Smooth muscle cell (in vitro differentiated cells): ENCODE data around the gene BTN2A1. TPM values are rescaled to one million over a fixed set of nuclear protein-coding genes. Genes with fewer than 3 reads are reported as not detected.
A peak's percentile ranks its signal among the peaks of the same experiment; 100 is the strongest.

Experiments used
- DNase-seq: peaks from one replicate; lab custom pipeline; 2025; ENCODE audit not compliant: unreplicated experiment; lab: John Stamatoyannopoulos, UW
- H2AFZ ChIP-seq: fragments of 200-600 bp; sonication (generic); 2 replicates; pipeline ENCODE4 v1.6.0; 2016; ENCODE audit warnings: antibody characterized with exemption, low read depth, mild to moderate bottlenecking
- H3F3A ChIP-seq: fragments of 200-600 bp; sonication (generic); 2 replicates; pipeline ENCODE4 v1.6.0; 2017; ENCODE audit warnings: antibody characterized with exemption, low read depth
- H3K27ac ChIP-seq: fragments of 200-600 bp; sonication (generic); 2 replicates; pipeline ENCODE4 v1.5.1; 2016; ENCODE audit warnings: low read depth, mild to moderate bottlenecking
- H3K27me3 ChIP-seq: fragments of 200-600 bp; sonication (generic); 2 replicates; pipeline ENCODE4 v1.6.1; 2016; ENCODE audit warnings: low read depth, mild to moderate bottlenecking
- H3K36me3 ChIP-seq: fragments of 200-600 bp; sonication (generic); 2 replicates; pipeline ENCODE4 v1.5.1; 2016; ENCODE audit warnings: low read depth
- H3K4me1 ChIP-seq: fragments of 200-600 bp; sonication (generic); 2 replicates; pipeline ENCODE4 v1.5.1; 2016; ENCODE audit warnings: low read depth
- H3K4me2 ChIP-seq: fragments of 200-600 bp; sonication (generic); 2 replicates; pipeline ENCODE4 v1.6.0; 2016; ENCODE audit warnings: mild to moderate bottlenecking
- H3K4me3 ChIP-seq: fragments of 200-600 bp; sonication (generic); 2 replicates; pipeline ENCODE4 v1.5.1; 2016; ENCODE audit warnings: mild to moderate bottlenecking
- H3K79me2 ChIP-seq: fragments of 200-600 bp; sonication (generic); 2 replicates; pipeline ENCODE4 v1.6.0; 2016; ENCODE audit warnings: low read depth, mild to moderate bottlenecking
- H3K9ac ChIP-seq: fragments of 200-600 bp; sonication (generic); 2 replicates; pipeline ENCODE4 v1.6.0; 2016; ENCODE audit warnings: low read depth
- H3K9me3 ChIP-seq: fragments of 200-600 bp; sonication (generic); replicated peaks from 2 replicates; pipeline ENCODE4 v1.5.1; 2016; ENCODE audit warnings: low read depth
- H4K20me1 ChIP-seq: fragments of 200-600 bp; sonication (generic); 2 replicates; pipeline ENCODE4 v1.6.0; 2016; ENCODE audit warnings: low read depth
- WGBS: methylation state at CpG from one replicate; pipeline ENCODE4 v1.1.7; 2016; ENCODE audit warnings: low lambda C conversion rate; 5-methylcytosine and 5-hydroxymethylcytosine counted together
- polyA plus RNA-seq: library from polyadenylated mRNA; unstranded; fragments of >200 nt; fragmentation: Nextera tagmentation; extraction: Ambion mirVana; gene quantifications from 2 replicates; pipeline ENCODE4 v1.2.1, GENCODE V29; 2016
- total RNA-seq: library from RNA; depleted of rRNA; stranded (reverse); fragments of >200 nt; gene quantifications from 2 replicates; pipeline ENCODE4 v1.2.3, GENCODE V29; 2014
- TF ChIP-seq, protein P1 (sequence below): fragments of 200-600 bp; sonication (generic); IDR thresholded peaks from 2 replicates; pipeline ENCODE4 v1.5.1; 2017; ENCODE audit warnings: borderline replicate concordance, mild to moderate bottlenecking, antibody characterized with exemption; ENCODE audit not compliant: insufficient read depth, poor library complexity, severe bottlenecking

BTN2A1 gene
- total and polyA plus RNA-seq, 2 experiments from 2014 or later, result 36.3 to 40.5 TPM

DNA sequence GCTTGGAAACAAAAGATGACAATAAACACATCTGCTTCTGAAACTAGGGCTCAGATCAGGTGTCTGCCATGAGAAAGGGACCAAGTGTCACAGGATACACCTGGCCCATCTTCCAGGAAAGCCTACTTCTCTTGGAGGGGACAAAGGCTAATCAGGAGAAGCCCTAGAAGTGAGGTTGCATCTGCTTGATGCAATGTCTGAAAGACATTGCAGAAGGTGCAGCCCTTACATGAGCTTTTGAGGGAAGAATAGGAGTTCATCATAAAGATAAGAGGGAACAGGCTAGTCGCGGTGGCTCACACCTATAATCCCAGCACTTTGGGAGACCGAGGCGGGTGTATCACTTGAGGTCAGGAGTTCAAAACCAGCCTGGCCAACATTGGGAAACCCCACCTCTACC, 39.9 kb downstream of the BTN2A1 start:
- WGBS, result 86% methylated on average over 4 of the region's 4 CpGs
- TF ChIP-seq, protein P1, sequence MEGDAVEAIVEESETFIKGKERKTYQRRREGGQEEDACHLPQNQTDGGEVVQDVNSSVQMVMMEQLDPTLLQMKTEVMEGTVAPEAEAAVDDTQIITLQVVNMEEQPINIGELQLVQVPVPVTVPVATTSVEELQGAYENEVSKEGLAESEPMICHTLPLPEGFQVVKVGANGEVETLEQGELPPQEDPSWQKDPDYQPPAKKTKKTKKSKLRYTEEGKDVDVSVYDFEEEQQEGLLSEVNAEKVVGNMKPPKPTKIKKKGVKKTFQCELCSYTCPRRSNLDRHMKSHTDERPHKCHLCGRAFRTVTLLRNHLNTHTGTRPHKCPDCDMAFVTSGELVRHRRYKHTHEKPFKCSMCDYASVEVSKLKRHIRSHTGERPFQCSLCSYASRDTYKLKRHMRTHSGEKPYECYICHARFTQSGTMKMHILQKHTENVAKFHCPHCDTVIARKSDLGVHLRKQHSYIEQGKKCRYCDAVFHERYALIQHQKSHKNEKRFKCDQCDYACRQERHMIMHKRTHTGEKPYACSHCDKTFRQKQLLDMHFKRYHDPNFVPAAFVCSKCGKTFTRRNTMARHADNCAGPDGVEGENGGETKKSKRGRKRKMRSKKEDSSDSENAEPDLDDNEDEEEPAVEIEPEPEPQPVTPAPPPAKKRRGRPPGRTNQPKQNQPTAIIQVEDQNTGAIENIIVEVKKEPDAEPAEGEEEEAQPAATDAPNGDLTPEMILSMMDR, result no peak

DNA sequence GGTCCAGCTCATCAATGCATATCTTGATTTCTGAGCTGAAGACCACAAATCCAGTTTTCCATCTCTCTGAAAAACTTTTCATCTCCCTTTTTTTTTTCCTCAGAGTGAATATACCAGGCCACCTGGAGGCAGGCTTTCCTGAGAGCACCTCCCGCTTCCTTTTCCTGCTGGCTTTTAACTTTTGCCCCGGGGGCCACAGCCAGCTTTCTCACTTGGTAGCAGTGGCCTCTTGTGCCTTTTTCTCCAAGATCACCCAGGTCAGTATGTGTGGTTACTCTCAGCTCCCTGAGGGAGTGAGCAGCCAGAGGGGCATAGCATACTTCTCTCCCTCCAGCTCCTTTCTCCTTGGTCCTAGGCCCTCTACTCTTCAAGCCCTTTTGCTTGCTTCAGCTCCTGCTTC, 42.3 kb downstream of the BTN2A1 start, which contains the start of gene BTN1A1:
TSS of gene BTN1A1 (plus strand) at position 202 of the 400 bp plus-strand sequence. CDS start 984 bp downstream, outside the sequence.
- no peak within 1 kb of the TSS for H3K27ac ChIP-seq
- TF ChIP-seq, protein P1, result no peak
- H3K4me3 ChIP-seq, result no peak within 1 kb of the TSS
- no peaks in the 10 kb centered on the region for H3K79me2 ChIP-seq
- H3K36me3 ChIP-seq, result no peaks in the 10 kb centered on the region
- H3K9ac ChIP-seq, result no peak within 1 kb of the TSS
- H3K4me2 ChIP-seq, result peak within 1 kb of the TSS; percentile 87
- no peaks in the 10 kb centered on the region for H3K9me3 ChIP-seq
- WGBS, result 75% methylated on average over 2 of the region's 2 CpGs
- no peak within 1 kb of the TSS for H2AFZ ChIP-seq
- H3K27me3 ChIP-seq, result peaks cover 53% of the 10 kb centered on the region
- no peaks in the 10 kb centered on the region for H4K20me1 ChIP-seq
- DNase-seq, result no peak
- H3K4me1 ChIP-seq, result peaks cover 4% of the 10 kb centered on the region
- no peaks in the 10 kb centered on the region for H3F3A ChIP-seq

More for the DNA sequence above, 39.9 kb downstream of the BTN2A1 start:
- no peak overlapping the region for H3K4me2 ChIP-seq
- no peaks in the 10 kb centered on the region for H3K9me3 ChIP-seq
- H3K4me3 ChIP-seq, result no peak overlapping the region
- H2AFZ ChIP-seq, result no peak overlapping the region
- no peak overlapping the region for H3K9ac ChIP-seq
- H3K36me3 ChIP-seq, result no peaks in the 10 kb centered on the region
- no peaks in the 10 kb centered on the region for H4K20me1 ChIP-seq
- H3K27me3 ChIP-seq, result peaks cover 33% of the 10 kb centered on the region
- H3F3A ChIP-seq, result no peaks in the 10 kb centered on the region
- no peak for DNase-seq
- no peak overlapping the region for H3K27ac ChIP-seq
- H3K4me1 ChIP-seq, result peaks cover 4% of the 10 kb centered on the region
- H3K79me2 ChIP-seq, result no peaks in the 10 kb centered on the region

DNA sequence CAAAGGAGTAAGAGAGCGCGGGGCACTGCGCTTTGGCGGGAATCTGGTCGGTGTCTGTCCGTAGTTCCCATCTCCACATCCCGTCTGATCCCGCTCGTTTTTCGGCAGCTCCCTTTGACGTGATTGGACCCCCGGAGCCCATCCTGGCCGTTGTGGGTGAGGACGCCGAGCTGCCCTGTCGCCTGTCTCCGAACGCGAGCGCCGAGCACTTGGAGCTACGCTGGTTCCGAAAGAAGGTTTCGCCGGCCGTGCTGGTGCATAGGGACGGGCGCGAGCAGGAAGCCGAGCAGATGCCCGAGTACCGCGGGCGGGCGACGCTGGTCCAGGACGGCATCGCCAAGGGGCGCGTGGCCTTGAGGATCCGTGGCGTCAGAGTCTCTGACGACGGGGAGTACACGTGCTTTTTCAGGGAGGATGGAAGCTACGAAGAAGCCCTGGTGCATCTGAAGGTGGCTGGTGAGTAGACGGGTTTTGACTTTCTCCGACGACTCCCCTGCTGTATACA, 43.8 kb downstream of the BTN2A1 start:
- H3K4me3 ChIP-seq, result peak overlapping the region; percentile 37
- no peaks in the 10 kb centered on the region for H3F3A ChIP-seq
- peak overlapping the region; percentile 87 for H3K4me2 ChIP-seq
- no peak overlapping the region for H3K9ac ChIP-seq
- H2AFZ ChIP-seq, result peak overlapping the region; percentile 15
- H3K79me2 ChIP-seq, result no peaks in the 10 kb centered on the region
- WGBS, result 6% methylated on average over 49 of the region's 49 CpGs
- no peaks in the 10 kb centered on the region for H4K20me1 ChIP-seq
- peaks cover 53% of the 10 kb centered on the region for H3K27me3 ChIP-seq
- no peak overlapping the region for H3K27ac ChIP-seq
- no peaks in the 10 kb centered on the region for H3K36me3 ChIP-seq
- H3K9me3 ChIP-seq, result no peaks in the 10 kb centered on the region
- peaks cover 4% of the 10 kb centered on the region for H3K4me1 ChIP-seq
- DNase-seq, result no peak
- TF ChIP-seq, protein P1, result no peak

DNA sequence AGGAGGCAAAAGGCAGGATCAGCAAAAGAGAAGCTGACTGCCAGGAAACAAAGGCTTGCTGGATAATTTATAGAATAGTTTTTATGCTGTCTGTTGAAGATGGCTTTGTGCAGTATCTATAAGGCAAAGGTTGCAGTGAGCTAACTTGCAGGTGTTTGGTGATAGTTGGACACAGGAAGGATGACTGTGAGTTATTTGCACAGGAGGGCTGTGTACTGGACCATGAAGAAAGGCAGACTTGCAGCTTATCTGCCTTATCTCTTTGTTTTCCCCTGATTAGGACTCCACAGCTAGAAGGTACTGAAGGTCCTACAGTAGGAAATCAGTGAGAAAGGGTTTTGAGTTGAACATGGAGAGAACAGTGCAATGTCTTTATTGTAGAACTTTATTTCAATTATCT, 44.4 kb downstream of the BTN2A1 start:
- no peaks in the 10 kb centered on the region for H3K36me3 ChIP-seq
- no peak overlapping the region for H3K9ac ChIP-seq
- no peak for DNase-seq
- no peaks in the 10 kb centered on the region for H3F3A ChIP-seq
- H3K4me1 ChIP-seq, result peaks cover 4% of the 10 kb centered on the region
- TF ChIP-seq, protein P1, result no peak
- no peaks in the 10 kb centered on the region for H4K20me1 ChIP-seq
- no peak overlapping the region for H2AFZ ChIP-seq
- peak overlapping the region; percentile 37 for H3K4me3 ChIP-seq
- no peaks in the 10 kb centered on the region for H3K79me2 ChIP-seq
- H3K9me3 ChIP-seq, result no peaks in the 10 kb centered on the region
- peak overlapping the region; percentile 87 for H3K4me2 ChIP-seq
- H3K27me3 ChIP-seq, result peaks cover 53% of the 10 kb centered on the region
- no peak overlapping the region for H3K27ac ChIP-seq
